GM21528 (cell line): ENCODE results near the gene ROCK2.

ENCODE experiments used
- ATAC-seq: cut with Tn5 transposase; IDR thresholded peaks from one replicate; pipeline ENCODE4 v1.9.1; 2021; ENCODE audit warnings: mild to moderate bottlenecking, moderate library complexity; ENCODE audit not compliant: unreplicated experiment, low FRiP score

ROCK2 gene

DNA sequence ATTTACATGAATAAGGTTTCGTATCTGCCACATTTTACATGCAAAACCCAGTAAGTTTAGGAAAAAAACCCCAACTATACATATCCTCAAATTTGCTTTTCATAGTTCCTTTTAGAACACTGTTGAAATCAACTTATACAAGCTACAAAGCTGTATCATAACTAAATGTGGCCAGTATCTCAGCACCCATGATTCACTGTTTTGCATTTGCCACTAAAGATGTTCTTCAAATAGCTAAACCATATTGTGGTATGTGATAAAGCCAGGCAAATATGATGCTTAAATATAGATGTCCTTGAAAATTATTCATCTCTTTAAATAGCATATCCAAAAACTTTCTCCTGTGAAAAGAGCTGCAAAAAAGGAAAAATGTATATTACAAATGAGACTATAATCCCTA is 29.9 kb downstream of the ROCK2 start:
- ATAC-seq: no peak

DNA sequence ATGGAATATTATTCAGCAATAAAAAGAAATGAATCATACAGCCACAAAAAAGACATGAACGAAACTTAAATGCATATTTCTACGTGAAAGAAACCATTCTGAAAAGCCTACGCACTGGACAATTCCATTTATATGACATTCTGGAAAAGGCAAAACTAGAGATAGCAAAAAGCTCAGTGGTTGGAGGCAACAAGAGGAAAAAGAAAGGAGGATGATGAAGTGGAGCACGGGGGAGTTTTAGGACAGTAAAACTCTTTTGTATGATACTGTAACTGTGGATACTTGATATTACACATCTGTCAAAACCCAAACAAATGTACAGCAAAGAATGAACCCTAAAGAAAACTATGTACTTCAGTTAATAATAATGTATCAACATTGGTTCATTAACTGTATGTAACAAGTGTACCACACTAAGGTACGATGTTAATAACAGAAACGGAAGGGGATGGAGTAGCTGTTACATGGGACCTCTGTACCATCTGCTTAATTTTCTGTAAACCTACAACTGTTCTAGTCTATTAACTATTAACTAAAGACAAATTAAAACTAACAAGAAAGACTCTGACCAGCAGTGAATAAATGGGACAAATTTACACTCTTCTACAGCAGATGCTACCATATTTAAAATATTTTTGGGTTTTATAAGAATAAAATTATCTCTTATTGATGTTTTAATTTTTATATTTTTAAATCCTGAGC is 31.5 kb downstream of the ROCK2 start:
- no peak for ATAC-seq

DNA sequence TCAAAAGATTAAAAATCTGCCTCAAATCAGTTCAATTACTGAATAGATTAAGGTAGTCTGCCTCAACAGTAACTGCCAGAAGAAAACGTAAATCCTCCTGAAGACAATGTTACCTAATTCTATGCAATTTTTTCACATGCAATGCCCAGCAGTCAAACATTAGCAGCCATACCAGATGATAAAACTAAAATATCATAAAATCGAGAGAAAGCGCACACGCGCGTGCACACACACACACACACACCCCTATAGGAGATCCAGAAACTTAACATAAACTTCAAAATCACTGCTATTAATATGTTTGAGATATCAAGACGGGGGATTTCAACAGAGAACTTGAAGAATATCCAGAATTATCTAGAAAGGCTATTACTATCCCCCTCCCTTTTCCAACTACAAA is 32.9 kb downstream of the ROCK2 start:
- no peak for ATAC-seq

DNA sequence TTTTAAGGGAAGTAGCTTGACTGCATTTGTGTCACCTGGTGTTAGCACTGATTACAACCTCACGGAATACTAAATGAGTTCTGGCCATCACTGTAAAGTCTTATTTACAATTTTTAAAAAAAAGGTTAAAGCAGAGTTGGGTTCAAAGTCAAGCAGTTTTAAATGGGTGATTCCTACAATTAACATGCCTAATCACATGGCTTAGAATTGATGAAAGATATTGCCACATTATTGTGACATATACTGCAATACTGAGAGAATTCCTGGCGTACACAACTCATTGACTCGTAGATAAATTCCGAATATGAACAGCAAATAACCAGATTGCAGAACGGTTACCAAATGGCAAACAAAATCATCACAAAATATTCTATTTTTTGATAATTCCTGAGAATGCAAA is 34.2 kb downstream of the ROCK2 start:
- ATAC-seq: no peak

DNA sequence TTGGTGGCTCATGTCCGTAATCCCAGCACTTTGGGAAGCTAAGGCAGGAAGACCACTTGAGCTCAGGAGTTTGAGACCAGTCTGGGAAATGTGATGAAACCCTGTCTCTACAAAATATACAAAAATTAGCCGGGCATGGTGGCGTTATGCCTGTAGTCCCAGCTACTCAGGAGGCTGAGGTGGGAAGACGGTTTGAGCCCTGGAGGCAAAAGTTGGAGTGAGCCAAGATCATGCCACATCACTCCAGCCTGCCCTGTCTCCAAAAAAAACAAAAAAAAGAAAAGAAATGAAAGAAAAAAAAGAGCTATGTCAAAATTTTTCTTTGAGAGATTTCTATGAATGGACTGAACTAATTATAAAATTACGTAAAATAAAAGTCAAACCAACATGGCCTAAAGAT is 34.7 kb downstream of the ROCK2 start:
- ATAC-seq: no peak

DNA sequence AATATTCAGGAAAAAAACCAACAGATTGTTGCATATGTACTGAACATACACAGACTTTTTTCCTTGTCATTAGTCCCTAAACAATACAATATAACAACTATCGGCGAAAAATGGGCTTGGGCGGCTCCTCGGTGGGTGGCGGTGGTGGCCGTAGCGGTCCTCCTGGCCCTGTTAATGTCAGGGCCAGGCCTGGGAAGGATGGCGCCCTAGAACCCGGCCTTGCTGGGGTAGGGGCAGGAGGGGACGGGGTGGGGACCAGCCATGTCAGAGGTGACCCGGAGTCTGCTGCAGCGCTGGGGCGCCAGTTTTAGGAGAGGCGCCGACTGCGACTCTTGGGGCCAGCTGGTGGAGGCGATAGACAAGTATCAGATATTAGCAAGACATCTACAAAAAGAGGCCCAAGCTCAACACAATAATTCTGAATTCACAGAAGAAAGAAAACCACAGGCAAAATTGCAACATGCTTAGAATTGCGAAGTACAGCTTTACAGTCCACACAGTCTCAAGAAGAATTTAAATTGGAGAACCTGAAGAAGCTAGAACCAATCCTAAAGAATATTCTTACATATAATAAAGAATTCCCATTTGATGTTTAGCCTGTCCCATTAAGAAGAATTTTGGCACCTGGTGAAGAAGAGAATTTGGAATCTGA is 36.5 kb downstream of the ROCK2 start:
- no peak for ATAC-seq

DNA sequence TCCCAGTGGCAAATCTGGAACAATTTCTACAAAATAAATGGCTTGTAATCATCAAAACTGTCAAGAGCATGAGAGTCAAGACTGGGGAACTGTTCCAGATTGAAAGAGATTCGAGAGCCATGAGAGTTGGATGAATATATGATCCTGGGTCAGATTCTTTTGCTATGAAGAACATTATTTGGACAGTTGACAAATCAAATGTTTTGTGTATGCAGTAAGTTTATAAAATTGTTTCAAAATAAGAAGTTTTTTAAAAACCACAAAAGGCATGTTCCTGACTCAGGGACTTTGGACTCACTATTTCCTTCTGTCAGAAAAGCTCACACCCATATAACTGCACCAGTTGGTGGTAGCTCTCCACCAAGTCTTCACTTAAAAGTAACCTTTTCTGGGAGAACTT is 38.5 kb downstream of the ROCK2 start:
- no peak for ATAC-seq

DNA sequence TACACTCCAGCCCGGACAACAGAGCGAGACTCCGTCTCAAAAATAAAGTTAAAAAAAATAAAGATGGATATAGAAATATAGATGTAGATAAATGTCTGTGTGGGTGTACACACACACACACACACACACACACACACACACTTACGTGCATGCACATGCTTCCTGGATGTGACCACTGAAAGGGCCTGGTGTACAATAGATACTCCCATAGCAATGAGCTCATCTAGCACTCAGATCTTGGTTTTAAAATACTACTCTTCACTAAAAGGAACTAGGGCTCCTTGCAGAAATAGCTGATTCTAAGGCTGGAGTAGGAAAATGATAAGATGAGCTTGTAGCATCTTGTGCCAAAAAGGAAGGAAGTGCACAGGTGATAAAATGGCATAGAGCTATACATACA is 39.1 kb downstream of the ROCK2 start:
- no peak for ATAC-seq

DNA sequence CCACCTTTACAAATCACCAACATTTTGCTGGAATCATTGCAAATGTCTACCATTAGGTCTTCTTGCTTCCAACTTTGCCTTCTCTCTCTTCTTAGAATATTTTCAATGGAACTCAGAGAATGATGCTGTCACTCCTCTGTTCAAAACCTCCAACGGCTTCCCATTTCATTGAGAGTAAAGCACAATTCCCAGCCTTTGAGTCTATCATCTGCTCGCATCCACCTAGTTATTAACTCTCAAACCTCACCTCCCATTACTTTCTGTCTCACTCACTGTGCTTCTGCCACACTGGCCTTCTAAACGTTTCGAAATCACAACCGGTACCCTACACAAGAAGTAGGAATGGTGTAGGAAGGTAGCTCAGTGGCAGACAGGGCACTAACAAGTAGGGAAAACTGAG is 40.0 kb downstream of the ROCK2 start:
- no peak for ATAC-seq

DNA sequence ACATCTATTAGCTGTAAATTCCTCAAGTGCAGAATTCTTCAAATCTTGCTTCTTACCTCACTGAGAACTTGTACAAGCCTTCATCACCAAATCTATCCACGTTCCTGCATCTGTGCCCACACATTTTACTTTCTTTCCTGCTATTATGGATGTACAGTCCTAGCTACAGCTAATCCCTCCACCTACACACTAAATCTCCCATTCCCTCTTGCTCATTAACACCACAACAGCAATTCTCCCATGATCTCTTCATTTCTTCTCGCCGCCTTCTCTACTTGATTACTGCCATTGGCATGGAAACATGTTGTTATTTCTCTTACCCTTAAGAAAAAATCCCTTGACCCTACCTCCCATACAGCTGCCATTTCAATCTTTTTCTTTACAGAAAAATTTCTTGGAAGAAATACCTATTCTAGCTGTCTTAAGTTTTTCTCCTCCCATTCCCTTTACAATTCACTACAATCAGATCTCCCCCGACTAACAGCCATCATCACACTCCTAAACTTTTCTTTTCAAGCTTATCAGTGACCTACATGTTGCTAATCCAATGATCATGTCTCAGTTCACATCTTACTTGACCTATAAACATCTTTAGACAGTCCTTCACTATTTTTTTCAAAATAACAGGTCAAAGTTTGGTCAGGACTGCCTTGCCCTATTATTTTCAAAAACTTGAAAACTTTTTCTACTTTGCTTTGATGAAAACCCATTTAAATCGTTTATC is 41.0 kb downstream of the ROCK2 start:
- ATAC-seq: no peak

DNA sequence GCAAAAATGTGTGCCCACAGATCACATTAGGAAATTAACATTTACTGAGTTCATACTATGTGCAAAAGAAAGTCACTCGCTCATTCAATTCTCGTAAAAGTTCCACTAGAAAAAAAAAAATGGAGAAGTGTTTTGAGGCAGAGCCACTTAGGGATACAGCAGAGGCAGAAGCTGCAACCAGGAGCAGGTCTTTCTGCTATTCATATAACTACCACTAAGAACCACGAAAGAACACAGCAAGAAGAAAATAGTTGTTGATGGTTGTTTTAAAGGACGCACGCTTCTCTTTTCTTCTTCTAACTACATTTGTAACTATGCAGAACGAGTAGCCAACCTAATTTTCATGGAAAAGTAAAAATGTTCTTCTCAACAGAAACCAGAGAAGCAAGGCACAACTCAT is 45.0 kb downstream of the ROCK2 start:
- no peak for ATAC-seq

DNA sequence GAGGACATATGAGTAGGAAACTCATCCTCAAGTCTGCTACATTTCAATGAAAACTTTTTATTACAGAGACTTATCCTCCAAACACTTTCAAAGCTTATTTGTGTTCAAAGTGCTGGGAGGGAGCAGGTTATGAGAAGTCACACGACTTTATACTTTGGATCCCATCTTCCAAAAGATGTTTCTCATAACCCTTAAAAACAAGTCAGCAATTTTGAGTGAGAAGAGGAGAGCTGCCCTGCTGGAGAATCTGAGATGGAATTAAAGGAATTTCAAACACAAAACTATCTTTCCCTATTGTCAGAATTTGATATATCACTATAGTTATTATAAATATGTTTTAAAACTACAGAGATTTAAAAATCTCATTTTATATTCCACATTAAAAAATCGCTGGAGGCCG is 45.8 kb downstream of the ROCK2 start:
- no peak for ATAC-seq

DNA sequence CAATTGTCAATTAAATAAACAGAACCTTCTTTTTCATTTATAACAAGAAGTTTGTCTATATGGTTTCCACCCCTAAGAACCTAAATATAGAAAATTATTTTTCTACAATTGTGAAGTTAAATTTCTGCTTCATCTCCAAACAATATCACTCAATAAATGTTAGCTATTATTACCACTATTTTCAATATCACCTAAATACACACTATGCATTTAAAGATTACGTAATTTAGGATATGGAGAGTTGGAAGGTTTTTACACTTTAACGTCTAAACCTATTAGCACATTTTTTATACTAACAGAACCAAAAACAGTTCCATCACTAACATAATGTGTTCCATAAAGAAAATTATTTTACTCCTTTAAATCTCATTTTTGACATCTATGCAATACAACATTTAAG is 48.0 kb downstream of the ROCK2 start:
- no peak for ATAC-seq

DNA sequence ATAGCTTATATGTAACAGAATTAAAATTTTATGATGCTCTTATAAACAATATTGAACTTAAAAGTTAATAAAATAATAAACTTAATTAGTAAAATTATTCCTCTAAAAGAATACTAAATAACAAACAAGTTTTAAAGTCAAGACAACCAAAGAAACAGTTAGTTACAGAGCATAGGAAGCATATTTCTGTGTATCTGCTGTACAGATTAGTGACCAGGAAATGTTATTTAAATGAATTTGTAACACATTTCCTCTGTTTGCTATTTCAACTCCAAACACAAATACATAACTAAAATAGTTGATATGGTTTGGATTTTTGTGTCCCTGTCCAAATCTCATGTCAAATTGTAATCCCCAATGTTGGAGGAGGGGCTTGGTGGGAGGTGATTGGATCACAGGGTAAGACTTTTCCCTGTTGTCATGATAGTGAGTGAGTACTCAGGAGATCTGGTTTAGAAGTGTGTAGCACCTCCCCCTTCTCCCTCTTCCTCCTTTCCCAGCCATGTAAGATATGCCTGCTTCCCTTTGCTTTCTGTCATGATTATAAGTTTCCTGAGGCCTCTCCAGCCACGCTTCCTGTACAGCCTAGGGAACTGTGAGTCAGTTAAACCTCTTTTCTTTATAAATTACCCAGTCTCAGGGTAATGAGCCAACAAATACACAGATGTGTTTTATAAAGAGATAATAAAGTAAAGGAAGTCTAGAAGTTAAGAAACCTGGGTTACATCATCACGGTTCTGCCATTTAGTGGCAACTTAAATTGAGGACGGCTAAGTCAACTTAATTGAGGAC is 51.8 kb downstream of the ROCK2 start:
- no peak for ATAC-seq

DNA sequence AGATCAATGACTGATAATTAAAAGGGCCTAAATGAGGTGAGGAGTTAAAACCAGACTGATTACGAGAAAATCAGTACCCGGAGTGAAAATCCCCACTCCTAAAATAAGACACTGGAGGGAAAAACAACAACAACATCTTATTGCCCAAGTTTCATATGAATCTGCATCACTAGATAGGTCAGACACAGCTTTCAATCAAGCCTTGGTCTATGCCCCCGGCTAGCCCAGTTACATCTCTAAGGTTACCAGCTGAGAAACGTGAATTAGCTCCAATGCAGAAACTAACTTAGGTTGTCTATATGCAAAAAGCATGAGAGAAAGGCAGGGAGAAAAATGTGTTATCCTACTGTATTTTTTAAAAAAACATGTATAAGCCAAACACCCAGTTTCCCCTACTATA is 53.7 kb downstream of the ROCK2 start:
- ATAC-seq: no peak

DNA sequence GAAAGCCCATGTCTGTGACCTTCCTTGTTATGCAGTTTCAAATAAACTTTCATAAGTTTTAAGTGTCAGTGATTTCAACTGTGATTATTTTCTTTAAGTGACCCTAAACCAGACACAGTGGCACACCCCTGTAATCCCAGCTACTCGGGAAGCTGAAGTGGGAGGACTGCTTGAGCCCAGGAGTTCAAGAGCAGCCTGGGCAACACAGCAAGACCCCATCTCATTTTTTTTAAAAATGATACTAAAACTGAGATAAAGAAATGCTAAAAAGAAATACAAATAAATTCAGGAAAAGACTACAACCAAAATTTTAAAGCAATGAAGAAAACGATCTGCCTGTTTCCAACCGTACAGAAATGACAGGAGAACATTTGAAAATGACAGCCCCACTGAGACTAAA is 54.2 kb downstream of the ROCK2 start:
- ATAC-seq: no peak

DNA sequence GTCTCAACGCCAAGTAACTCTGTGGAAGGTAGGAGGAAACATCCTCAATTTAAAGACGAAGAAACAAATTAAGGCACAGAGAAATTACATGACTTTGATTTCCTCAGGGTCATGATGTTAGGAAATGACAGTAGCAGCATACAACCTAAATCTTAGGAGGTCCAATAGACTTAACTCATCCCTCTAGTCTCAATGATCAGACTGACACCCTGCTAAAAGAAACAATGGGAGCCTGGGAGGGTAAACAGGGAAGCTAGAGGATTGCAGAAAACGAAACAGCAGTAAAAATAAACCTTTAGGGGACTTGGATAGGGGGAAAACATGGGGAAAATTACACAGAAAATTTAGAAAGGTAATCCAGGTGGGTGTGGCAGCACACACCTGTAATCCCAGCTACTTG is 56.0 kb downstream of the ROCK2 start:
- no peak for ATAC-seq

DNA sequence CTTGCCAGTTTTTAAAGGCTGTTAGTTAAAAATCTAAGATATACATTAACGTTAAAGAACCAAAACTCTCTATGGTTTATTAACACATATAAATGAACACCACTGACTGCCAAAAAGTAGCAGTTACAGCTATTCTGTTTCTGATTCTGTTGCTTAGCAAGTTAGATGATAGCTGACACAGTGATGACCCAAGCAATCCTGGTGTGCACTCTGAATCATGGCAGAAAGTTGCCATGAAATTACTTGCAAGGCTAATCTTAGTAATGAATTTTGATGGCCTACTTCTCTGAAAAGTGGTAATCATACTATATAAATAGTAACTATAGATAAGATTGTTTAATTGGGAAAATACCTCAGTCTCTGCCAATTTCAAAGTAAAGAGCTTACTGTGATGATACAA is 57.7 kb downstream of the ROCK2 start:
- no peak for ATAC-seq

DNA sequence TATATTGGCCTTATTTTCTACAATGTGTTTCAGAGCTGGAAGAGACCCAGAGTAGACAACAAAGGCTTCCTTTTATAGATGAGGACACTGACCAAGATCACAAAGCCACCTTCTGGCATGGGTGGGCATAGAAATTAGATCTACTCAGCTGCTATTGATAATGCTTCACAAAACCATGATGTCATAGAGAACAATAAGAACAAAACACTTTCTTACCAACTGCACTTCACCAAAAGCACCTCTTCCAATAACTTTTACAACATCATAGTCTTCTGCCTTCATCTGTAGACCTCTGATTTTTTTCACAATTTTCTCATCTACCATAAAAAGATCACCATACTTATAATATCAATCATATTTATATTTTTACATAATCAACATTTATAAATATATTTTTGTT is 58.1 kb downstream of the ROCK2 start:
- ATAC-seq: no peak

DNA sequence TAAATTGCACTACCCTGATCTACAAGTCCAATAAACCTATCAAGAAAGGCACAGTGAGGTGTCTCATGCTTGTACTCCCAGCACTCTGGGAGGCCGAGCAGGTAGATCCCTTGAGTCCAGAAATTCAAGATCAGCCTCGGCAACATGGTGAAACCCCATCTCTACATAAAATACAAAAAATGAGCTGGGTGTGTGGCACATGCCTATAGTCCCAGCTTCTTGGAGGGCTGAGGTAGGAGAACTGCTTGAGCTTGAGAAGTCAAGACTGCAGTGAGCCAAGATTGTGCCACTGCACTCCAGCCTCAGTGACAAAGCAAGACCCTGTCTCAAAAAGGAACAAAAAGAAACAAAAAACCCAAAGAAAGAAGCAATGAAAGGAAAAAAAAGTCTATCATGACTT is 58.9 kb downstream of the ROCK2 start:
- no peak for ATAC-seq

DNA sequence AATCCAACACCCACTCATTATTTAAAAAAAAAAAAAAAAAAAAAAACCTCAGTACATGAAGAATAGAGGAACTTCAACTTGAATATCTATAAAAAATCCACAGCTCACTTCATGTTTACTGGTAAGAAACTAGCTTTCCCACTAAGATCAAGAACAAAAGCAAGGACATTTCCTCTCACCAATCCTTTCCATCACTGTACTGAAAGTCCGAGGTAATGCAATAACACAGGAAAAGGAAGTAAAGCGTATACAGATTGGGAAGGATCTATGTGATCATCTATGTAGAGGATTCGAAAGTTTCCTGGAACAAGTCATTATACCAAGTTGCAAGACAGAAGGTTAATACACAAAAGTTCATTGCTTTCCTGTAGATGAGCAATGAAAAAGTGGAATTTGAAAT is 63.2 kb downstream of the ROCK2 start:
- ATAC-seq: no peak
